ENCODE measurements around the gene NEDD1.

DNA sequence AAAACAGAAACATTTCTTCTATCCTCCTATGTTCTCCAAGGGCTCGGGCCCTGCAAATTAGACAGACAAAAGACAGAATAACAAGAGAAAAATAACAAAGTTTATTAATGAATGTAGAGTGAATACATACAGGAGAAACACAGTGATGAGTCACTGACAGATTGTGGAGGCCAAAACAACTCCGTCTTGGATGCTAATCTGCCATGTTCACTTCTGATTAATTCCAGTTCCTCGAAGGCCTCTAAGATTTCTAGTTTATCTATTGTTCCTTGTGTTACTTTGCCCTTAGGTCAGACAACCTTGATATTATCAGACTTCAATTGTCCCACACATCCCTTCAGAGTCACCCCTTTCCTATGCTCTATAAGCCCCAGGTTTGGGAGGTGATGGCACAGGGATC is 26.8 kb upstream of the NEDD1 start:
- TF ChIP-seq REST (IDR thresholded peaks at IDR 0.05; ENCODE audit: insufficient read depth in 1 of 2, low read depth in 2 of 2, low read length in 1 of 2), result no peak
- TF ChIP-seq CTCF (IDR thresholded peaks at IDR 0.05), result no peak
